ENCODE results near the gene QPCT.

DNA sequence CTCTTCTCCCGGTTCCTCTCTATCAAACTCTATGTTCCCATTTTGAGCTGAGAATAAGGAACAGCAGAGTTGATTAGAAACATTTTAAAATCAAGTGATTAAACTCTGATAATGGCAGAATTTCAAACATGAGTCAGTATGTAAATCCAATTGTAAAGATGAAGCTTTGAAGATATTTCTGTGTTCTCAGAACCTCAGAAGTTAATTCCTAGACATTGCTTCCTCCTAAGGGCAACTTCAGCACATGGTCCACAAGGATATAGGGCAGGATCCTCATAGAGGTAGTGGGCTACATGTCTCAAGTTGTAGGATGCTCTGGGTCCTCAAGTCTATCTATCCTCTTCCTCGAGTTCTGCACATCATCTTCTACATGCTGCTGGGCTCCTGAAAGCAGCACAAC, 46.3 kb downstream of the QPCT start:
- TF ChIP-seq CTCF (IDR thresholded peaks at IDR 0.05) (no peak), POLR2A (IDR thresholded peaks at IDR 0.05) (no peak)
